Body of pancreas (tissue), 4 donors: ENCODE data around the gene MOCS1. TPM values are rescaled to one million over a fixed set of nuclear protein-coding genes. Genes with fewer than 3 reads are reported as not detected.

Source experiments
- ATAC-seq: fragments of 150-250 bp; one replicate; pipeline ENCODE4 v1.9.1; 2016
- DNase-seq, 4 donors: peaks; one replicate each; pipeline ENCODE4 v3.0.0-alpha.2; 2019
- H3K27ac ChIP-seq, 4 donors: fragments of 200-600 bp; sonication (generic); 1 replicate in 3 of 4; 2 replicates in 1 of 4; pipeline versions ENCODE4 v1.5.1 to v1.6.1; 2016 to 2019; ENCODE audit warnings: mild to moderate bottlenecking in 1 of 4, mixed read lengths in 1 of 4, moderate library complexity in 1 of 4
- H3K27me3 ChIP-seq, 2 donors: fragments of 200-600 bp; sonication (generic); one replicate each; pipeline ENCODE4 v1.6.0; 2016; ENCODE audit warnings: mild to moderate bottlenecking in 1 of 2
- H3K36me3 ChIP-seq, 2 donors: fragments of 200-600 bp; sonication (generic); replicated peaks in 1 of 2; 2 replicates each; pipeline ENCODE4 v1.5.1; 2016; ENCODE audit warnings: low read depth in 2 of 2; ENCODE audit not compliant: insufficient read depth in 1 of 2
- H3K4me1 ChIP-seq: fragments of 200-600 bp; sonication (generic); one replicate; pipeline ENCODE4 v1.6.0; 2016
- H3K4me3 ChIP-seq, 2 donors: fragments of 200-600 bp; sonication (generic); 1 replicate in 1 of 2; 2 replicates in 1 of 2; pipeline ENCODE4 v1.5.1; 2016 to 2019
- H3K9me3 ChIP-seq, 3 donors: fragments of 200-600 bp; sonication (generic); 1 replicate in 2 of 3; 2 replicates in 1 of 3; pipeline ENCODE4 v1.5.1; 2016
- CTCF ChIP-seq, 7 experiments: fragments of 450-650 bp in 4 of 7; fragments of 200-600 bp in 3 of 7; sonication (generic) in 3 of 7; IDR thresholded peaks; one replicate each; pipeline ENCODE4 v1.5.1; 2016 to 2019; ENCODE audit warnings: antibody characterized with exemption in 7 of 7
- POLR2A ChIP-seq, 3 donors: fragments of 450-650 bp; IDR thresholded peaks; one replicate each; pipeline ENCODE4 v1.6.1; 2016; ENCODE audit warnings: antibody characterized with exemption in 3 of 3, mild to moderate bottlenecking in 2 of 3
- WGBS, 2 donors: methylation state at CpG; one replicate each; pipeline ENCODE4 v1.1.5; 2017; 5-methylcytosine and 5-hydroxymethylcytosine counted together
- intact Hi-C: fragments of 100-400 bp; cut with DNase I; formaldehyde crosslinking; loops from one replicate; pipeline ENCODE4 v1.15.1; 2023
- total RNA-seq, 2 donors: library from RNA; depleted of rRNA; stranded (reverse); fragments of >200 nt; gene quantifications; one replicate each; pipeline ENCODE4 v1.1.0, GENCODE V29; 2016

Gene MOCS1
- total RNA-seq, 2 donors from 2014 or later, result 15.0 to 21.1 TPM

GRCh38 chr6:39958947-39959346 lies 24.7 kb upstream of the MOCS1 start:
- intact Hi-C loops, result no loop called here
- 82 to 88% methylated on average over 2 of the region's 2 CpGs for WGBS, 2 donors
- H3K27ac ChIP-seq, result no peak overlapping the region
- H3K36me3 ChIP-seq, result no peaks in the 10 kb centered on the region
- TF ChIP-seq CTCF (IDR thresholded peaks at IDR 0.05) (no peak), POLR2A (IDR thresholded peaks at IDR 0.05) (no peak)
- DNase-seq (no peak), ATAC-seq (no peak)
- H3K4me1 ChIP-seq, result no peaks in the 10 kb centered on the region
- H3K27me3 ChIP-seq, result no peaks in the 10 kb centered on the region
- no peak overlapping the region for H3K4me3 ChIP-seq
- H3K9me3 ChIP-seq, result no peaks in the 10 kb centered on the region

DNA sequence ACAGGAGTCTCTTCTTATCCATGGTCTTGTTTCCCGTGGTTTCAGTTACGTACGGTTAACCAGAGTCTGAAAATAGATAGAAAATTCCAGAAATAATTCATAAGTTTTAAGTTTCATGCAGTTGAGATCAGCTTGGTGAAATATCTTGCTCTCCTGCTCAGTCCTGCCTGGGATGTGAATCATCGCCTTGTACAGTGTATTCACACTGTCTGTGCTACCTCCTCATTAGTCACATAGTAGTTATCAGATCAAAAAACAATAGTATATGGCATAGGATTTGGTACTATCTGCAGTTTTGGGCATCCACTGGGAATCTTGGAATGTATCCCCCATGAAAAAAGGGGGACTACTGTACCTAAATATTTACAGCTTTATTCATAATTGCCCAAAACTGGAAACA lies 22.7 kb upstream of the MOCS1 start:
- no peak for DNase-seq
- Histone ChIP-seq H3K27me3 (no peaks in the 10 kb centered on the region), H3K4me3 (no peak overlapping the region), H3K27ac (no peak overlapping the region), H3K4me1 (no peaks in the 10 kb centered on the region), H3K36me3 (no peaks in the 10 kb centered on the region), H3K9me3 (no peaks in the 10 kb centered on the region)
- ATAC-seq, result no peak
- TF ChIP-seq POLR2A (IDR thresholded peaks at IDR 0.05), result no peak
- TF ChIP-seq CTCF (IDR thresholded peaks at IDR 0.05), result no peak
- intact Hi-C loops, result no loop called here
- 95 to 97% methylated on average over 4 of the region's 4 CpGs for WGBS, 2 donors

GRCh38 chr6:39953076-39953618 lies 18.9 kb upstream of the MOCS1 start:
- no peak for DNase-seq
- ATAC-seq, result no peak
- Histone ChIP-seq H3K4me1 (no peaks in the 10 kb centered on the region), H3K27me3 (no peaks in the 10 kb centered on the region), H3K4me3 (no peak overlapping the region), H3K36me3 (no peaks in the 10 kb centered on the region), H3K9me3 (no peaks in the 10 kb centered on the region), H3K27ac (no peak overlapping the region)
- no peak for TF ChIP-seq CTCF (IDR thresholded peaks at IDR 0.05)
- TF ChIP-seq POLR2A (IDR thresholded peaks at IDR 0.05), result no peak
- intact Hi-C loops, result no loop called here
- 73 to 83% methylated on average over 2 of the region's 2 CpGs for WGBS, 2 donors

DNA sequence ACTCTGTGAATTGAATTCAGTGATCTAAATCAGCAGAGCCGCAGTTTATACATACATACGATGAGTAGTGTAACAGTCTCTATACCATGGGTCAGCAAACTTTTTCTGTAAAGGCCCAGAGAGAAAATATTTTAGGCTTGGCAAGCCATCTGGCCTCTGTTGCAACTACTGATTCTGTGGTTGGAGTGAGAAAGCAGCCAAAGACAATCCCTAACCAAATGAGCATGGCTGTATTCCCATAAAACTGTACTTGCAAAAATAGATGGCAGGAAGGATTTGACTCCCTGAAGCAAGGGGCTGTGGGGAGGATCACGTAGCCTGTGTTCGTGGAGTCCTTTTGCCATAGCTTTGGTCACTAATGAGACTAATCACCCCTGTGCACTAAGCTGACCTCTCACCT lies 17.9 kb upstream of the MOCS1 start:
- H3K4me1 ChIP-seq, result no peaks in the 10 kb centered on the region
- intact Hi-C loops, result no loop called here
- no peaks in the 10 kb centered on the region for H3K36me3 ChIP-seq
- no peak for DNase-seq
- H3K4me3 ChIP-seq, result no peak overlapping the region
- H3K27ac ChIP-seq, result no peak overlapping the region
- 88 to 90% methylated on average over 4 of the region's 4 CpGs for WGBS, 2 donors
- TF ChIP-seq POLR2A (IDR thresholded peaks at IDR 0.05) (no peak), CTCF (IDR thresholded peaks at IDR 0.05) (no peak)
- ATAC-seq, result no peak
- H3K27me3 ChIP-seq, result no peaks in the 10 kb centered on the region
- H3K9me3 ChIP-seq, result no peaks in the 10 kb centered on the region

GRCh38 chr6:39951716-39952115 lies 17.5 kb upstream of the MOCS1 start:
- Histone ChIP-seq H3K4me3 (no peak overlapping the region), H3K9me3 (no peaks in the 10 kb centered on the region), H3K27ac (no peak overlapping the region), H3K4me1 (no peaks in the 10 kb centered on the region), H3K27me3 (no peaks in the 10 kb centered on the region), H3K36me3 (no peaks in the 10 kb centered on the region)
- intact Hi-C loops, result no loop called here
- DNase-seq (no peak), ATAC-seq (no peak)
- TF ChIP-seq POLR2A (IDR thresholded peaks at IDR 0.05) (no peak), CTCF (IDR thresholded peaks at IDR 0.05) (no peak)
- WGBS, 2 donors, result 95 to 100% methylated on average over 1 of the region's 1 CpG
